GM12878 (cell line): Measurements from ENCODE around the gene CDH1.

Experiments used
- CREB1 ChIP-seq: IDR thresholded peaks from 2 replicates; pipeline ENCODE4 v1.6.1; 2012; ENCODE audit warnings: low read depth, mild to moderate bottlenecking, inconsistent platforms
- EZH2 ChIP-seq: IDR thresholded peaks from 2 replicates; pipeline ENCODE4 v1.6.1; 2012; ENCODE audit warnings: low read depth, mild to moderate bottlenecking, control low read depth, inconsistent platforms, low read length, borderline replicate concordance; ENCODE audit not compliant: control insufficient read depth
- POLR2A ChIP-seq: IDR thresholded peaks from 2 replicates; pipeline ENCODE4 v1.6.1; 2011; ENCODE audit warnings: low read depth, mild to moderate bottlenecking, low read length
- POLR2AphosphoS5 ChIP-seq: IDR thresholded peaks from 2 replicates; pipeline ENCODE4 v1.6.1; 2011; ENCODE audit warnings: mild to moderate bottlenecking, low read length, inconsistent platforms
- RAD21 ChIP-seq: IDR thresholded peaks from 2 replicates; pipeline ENCODE4 v1.6.1; 2011; ENCODE audit warnings: mild to moderate bottlenecking, low read depth, low read length, moderate library complexity; ENCODE audit not compliant: insufficient read depth
- RELA ChIP-seq: fragments of 450-650 bp; IDR thresholded peaks from 2 replicates; pipeline ENCODE4 v1.8.0; 2014; ENCODE audit warnings: borderline replicate concordance; ENCODE audit not compliant: partially characterized antibody
- SMC3 ChIP-seq: IDR thresholded peaks from 2 replicates; pipeline ENCODE4 v1.6.1; 2011; ENCODE audit warnings: low read length, improper control_type of control experiment, borderline replicate concordance
- TCF7 ChIP-seq: IDR thresholded peaks from 2 replicates; pipeline ENCODE4 v1.6.1; 2014; ENCODE audit warnings: antibody characterized with exemption, borderline replicate concordance
- YY1 ChIP-seq: IDR thresholded peaks from 2 replicates; pipeline ENCODE4 v1.6.1; 2011; ENCODE audit warnings: low read depth, mild to moderate bottlenecking, low read length
- ZNF24 ChIP-seq: fragments of 450-650 bp; IDR thresholded peaks from 2 replicates; pipeline ENCODE4 v1.6.1; 2017; ENCODE audit warnings: antibody characterized with exemption, mild to moderate bottlenecking
- TF ChIP-seq, protein P1 (sequence below): fragments of 450-650 bp; IDR thresholded peaks from 2 replicates; pipeline ENCODE4 v1.6.1; 2016; ENCODE audit warnings: mild to moderate bottlenecking
- TF ChIP-seq, protein P2 (sequence below), 3 experiments: IDR thresholded peaks in 2 of 3; conservative IDR thresholded peaks in 1 of 3; 2 replicates each; pipeline ENCODE4 v1.5.1; 2011; ENCODE audit warnings: low read depth in 3 of 3, low read length in 3 of 3, mild to moderate bottlenecking in 3 of 3, control low read depth in 2 of 3, moderate library complexity in 2 of 3, inconsistent platforms in 1 of 3, mixed read lengths in 1 of 3; ENCODE audit not compliant: control insufficient read depth in 2 of 3, insufficient read depth in 1 of 3; ENCODE audit errors: extremely low read depth in 1 of 3
- TF ChIP-seq, protein P3 (sequence below): IDR thresholded peaks from 2 replicates; pipeline ENCODE4 v1.6.1; 2012; ENCODE audit warnings: low read depth, low read length, improper control_type of control experiment

DNA sequence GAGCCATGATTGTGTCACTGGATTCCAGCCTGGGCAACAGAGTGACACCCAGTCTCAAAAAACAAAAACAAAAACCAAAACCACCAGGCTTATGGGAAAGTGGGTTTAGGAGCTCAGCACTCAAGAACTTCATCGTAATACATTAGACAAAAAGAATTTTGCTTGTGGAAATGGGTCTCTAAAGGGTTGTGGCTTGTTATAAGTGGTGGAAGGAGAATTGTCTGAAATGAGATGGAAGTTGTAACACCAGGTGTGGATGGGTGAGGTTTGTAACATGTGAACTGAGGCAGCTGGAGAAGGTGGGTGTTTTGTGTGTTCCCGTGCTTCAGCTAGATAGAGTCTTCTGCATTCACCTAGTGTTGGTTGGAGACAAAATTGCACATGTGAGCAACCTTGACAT is 35.8 kb downstream of the CDH1 start:
- TF ChIP-seq TCF7 (no peak), POLR2AphosphoS5 (no peak), POLR2A (no peak), EZH2 (no peak), CREB1 (no peak), RAD21 (no peak), SMC3 (no peak), YY1 (no peak), RELA (no peak), ZNF24 (no peak)
- TF ChIP-seq, protein P1, sequence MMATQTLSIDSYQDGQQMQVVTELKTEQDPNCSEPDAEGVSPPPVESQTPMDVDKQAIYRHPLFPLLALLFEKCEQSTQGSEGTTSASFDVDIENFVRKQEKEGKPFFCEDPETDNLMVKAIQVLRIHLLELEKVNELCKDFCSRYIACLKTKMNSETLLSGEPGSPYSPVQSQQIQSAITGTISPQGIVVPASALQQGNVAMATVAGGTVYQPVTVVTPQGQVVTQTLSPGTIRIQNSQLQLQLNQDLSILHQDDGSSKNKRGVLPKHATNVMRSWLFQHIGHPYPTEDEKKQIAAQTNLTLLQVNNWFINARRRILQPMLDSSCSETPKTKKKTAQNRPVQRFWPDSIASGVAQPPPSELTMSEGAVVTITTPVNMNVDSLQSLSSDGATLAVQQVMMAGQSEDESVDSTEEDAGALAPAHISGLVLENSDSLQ, result no peak
- TF ChIP-seq, protein P2, sequence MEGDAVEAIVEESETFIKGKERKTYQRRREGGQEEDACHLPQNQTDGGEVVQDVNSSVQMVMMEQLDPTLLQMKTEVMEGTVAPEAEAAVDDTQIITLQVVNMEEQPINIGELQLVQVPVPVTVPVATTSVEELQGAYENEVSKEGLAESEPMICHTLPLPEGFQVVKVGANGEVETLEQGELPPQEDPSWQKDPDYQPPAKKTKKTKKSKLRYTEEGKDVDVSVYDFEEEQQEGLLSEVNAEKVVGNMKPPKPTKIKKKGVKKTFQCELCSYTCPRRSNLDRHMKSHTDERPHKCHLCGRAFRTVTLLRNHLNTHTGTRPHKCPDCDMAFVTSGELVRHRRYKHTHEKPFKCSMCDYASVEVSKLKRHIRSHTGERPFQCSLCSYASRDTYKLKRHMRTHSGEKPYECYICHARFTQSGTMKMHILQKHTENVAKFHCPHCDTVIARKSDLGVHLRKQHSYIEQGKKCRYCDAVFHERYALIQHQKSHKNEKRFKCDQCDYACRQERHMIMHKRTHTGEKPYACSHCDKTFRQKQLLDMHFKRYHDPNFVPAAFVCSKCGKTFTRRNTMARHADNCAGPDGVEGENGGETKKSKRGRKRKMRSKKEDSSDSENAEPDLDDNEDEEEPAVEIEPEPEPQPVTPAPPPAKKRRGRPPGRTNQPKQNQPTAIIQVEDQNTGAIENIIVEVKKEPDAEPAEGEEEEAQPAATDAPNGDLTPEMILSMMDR (IDR thresholded peaks at IDR 0.05 in 2 of 3, conservative IDR thresholded peaks at IDR 0.05 in 1 of 3; ENCODE audit: control insufficient read depth in 2 of 3, extremely low read depth in 1 of 3, insufficient read depth in 1 of 3, low read depth in 3 of 3, low read length in 3 of 3), result no peak
- TF ChIP-seq, protein P3, sequence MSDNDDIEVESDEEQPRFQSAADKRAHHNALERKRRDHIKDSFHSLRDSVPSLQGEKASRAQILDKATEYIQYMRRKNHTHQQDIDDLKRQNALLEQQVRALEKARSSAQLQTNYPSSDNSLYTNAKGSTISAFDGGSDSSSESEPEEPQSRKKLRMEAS, result no peak
